Activated CD8-positive, alpha-beta memory T cell treated with anti-CD3 and anti-CD28 coated beads, Interleukin-2, amount 50 U/mL, for 24 hours (primary cell): ENCODE data around the gene PTAFR.

Experiments
- DNase-seq: peaks from one replicate; pipeline ENCODE4 v3.0.0-alpha.2; 2020; ENCODE audit errors: extremely low read depth

PTAFR gene

GRCh38 chr1:28178690-28179485, 2.4 kb upstream of the PTAFR start:
- no peak for DNase-seq

DNA sequence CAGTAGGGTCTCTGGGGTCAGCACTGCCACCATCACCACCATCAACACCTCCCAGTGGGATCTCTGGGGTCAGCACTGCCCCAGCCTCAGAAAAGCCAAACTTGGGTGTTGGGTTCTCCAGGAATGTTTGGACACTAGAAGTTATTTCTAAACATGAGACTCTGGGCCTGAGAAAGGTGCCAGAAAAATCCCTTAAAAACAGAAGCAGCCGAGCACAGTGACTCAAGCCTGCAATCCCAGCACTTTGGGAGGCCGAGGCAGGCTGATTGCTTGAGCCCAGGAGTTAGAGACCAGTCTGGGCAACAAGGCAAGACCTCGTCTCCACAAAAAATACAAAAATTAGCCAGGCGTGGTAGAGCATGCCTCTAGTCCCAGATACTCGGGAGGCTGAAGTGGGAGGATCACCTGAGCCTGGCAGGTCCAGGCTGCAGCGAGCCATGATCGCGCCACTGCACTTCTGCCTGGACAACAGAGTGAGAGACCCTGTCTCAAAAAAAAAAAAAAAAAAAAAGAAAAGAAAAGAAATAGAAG, 470 bp downstream of the PTAFR start:
- DNase-seq, result no peak

- no peak for DNase-seq
Observed at GRCh38 chr1:28173980-28174297, 2.6 kb downstream of the PTAFR start.

DNA sequence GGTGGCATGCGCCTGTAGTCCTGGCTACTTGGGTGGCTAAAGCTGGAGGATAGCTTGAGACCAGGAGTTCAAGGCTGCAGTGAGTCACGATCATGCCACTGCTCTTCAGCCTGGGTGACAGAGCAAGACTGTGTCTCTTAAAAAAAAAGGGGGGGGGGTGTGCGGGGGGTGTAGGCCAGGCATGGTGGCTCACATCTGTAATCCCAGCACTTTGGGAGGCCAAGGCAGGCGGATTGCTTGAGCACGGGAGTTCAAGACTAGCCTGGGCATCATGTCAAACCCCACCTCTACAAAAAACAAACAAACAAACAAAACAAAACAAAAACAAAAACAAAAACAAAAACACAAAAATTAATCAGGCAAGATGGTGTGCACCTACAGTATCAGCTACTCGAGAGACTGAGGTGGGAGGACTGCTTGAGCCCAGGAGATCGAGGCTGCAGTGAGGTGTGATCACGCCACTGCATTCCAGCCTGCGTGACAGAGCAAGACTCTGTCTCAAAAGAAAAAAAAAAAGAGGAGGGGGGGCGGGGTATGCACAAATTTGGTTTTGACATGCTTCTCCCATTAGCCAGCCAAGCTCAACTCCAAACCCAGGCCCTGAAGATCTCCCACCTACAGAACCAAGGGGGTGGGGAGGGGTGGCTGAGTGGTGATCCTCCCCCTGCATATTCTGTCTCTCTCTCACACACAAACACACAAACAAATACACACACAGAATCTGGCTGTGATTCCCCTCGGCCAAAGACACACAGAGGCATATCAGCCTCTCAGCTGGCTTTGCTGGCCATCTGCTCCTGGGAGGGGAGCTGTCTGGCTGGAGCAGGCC, 3.1 kb downstream of the PTAFR start:
- no peak for DNase-seq

DNA sequence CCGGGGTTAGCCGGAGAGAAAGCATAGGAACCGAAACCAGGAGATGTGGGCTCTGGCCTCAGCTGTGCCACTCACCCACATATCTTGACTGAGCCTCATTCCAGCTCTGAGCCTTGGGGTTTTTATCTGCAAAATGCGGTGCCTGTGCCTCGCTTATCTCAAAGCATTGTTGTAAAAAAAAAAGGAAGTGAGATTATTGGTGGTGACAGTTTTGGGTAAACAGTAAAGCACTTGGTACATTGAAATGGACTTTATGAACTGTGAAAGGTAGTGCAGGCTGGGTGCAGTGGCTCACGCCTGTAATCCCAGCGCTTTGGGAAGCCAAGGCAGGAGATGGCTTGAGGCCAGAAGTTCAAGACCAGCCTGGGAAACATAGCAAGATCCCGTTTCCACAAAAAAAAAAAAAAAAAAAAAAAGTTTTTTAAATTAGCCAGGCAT, 3.8 kb downstream of the PTAFR start:
- peak; percentile 9 for DNase-seq

- no peak for DNase-seq
Observed at GRCh38 chr1:28171246-28171645, 5.2 kb downstream of the PTAFR start.

GRCh38 chr1:28170001-28170596, 6.4 kb downstream of the PTAFR start:
- no peak for DNase-seq

DNA sequence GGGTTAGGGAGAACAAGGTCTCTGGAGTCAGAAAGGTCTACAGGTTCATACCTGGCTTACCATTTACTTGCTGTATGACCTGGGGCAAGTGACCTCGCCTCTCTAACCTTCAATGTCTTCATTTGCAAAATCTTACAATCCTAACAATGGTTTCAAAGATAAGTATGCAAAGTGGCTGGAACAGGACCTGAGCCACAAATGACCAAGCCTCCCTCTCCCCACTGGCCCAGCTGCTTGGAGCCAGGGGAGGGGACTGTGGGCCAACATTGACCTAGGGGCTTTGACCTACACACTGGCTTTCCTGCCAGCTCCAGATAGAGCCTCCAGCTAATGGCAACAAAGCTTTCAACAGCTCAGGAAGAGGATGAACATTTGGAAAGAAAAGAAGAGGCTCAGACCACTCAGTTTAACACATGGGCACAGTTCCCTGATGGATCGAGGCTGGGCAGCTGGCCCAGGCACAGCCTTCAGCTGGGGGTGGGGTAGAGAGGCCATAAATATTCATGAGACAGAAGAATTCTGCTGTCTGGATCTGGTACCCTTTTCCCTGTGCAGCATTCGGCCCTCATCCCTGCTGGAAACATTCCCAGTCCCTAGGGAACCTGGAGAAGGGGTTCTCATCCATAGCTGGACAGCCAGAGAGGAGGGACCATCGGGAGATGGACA, 12.9 kb downstream of the PTAFR start:
- no peak for DNase-seq

DNA sequence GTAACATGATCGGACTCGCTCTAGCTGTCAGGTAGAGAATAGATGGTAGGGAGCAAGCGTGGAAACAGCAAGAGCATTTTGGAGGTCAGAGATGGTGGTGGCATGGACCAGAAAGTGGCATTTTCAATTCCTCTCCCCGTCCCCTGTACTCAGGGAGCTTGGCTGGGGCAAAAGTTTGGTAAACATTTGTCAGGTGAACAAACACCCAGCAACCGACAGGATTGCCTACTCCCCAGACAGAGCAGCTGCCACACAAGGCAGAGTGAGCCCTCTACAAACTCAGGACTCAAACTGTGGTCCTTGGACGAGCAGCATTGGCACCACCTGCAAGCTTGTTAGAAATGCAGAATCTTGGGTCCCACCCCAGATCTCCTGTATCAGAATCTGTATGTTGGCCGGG, 14.3 kb downstream of the PTAFR start:
- no peak for DNase-seq

- no peak for DNase-seq
Observed at GRCh38 chr1:28161751-28162150, 14.7 kb downstream of the PTAFR start.

DNA sequence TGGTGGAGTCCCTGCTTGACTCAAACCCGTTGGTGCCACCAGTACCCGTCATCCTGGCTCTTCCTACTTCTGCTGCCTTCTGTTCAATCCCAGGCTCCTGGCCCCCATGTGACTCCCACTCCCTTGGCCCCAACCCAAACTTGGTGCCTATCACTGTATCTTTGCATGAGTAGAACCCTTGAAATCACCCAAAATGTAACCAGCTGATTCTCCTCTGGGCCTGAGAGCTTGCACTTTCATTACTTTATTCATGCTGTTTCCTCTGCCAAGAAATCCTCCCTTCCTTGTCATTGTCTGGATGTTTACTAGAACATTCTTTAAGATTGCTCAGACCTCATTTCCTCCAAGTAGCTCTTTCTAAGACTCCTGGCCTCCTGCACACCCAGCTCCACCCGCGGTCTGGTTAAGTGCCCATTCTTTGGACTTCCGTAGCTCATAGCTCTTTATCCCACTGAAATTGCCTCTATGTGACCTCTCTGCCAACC, 15.7 kb downstream of the PTAFR start:
- DNase-seq, result no peak

GRCh38 chr1:28159680-28160079, 16.8 kb downstream of the PTAFR start:
- no peak for DNase-seq

DNA sequence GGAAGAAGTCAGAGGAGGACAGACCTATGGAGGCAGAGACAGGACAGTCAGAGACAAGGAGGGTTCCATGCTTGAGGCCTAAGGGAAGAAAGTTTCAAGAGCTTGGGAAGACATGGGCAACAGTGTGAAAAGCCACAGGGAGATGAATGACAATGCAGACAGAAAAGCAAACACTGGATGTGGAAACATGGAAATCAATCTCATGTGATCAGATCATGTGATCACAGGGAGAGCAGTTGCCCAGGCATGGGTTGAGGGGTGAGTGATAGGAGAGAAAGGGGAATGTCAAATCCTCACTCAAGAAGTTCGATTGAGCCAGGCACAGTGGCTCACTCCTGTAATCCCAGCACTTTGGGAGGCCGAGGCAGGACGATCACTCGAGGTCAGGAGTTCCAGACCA, 17.2 kb downstream of the PTAFR start:
- no peak for DNase-seq

DNA sequence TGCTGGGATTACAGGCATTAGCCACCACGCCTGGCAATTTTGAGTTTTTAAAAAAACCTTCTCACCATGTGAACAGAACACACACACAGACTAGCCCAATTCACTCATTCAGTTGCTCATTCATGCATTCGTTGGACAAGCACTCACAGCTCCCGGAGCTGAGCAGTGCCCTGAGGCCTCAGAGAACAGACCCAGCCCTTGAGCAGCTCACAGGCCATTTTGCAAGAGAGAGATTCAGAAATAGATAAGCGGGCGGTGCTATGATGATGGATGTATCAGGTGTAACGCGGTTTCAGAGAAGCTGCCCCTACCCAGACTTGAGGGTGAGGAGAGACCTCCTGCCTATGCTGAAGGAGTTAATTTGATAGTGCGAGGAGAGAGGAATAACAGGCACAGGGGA, 18.6 kb downstream of the PTAFR start:
- no peak for DNase-seq

DNA sequence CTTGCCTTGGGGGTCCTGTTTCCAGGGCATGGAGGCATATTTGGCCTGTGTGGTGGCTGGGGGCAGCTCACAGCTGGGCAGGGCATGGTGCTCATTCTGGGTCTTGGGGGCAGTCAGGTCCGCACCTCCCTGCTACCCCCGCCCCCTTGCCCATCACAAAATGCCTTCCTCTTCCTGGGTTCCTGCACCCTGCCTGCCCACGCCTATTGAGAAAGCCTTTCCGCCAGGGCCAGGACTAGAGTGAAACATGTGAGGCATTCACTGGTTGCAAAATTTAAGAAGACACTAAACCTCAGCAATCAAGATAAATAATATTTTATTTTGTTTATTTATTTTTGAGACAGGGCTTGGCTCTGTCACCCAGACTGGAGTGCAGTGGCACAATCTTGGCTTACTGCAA, 19.7 kb downstream of the PTAFR start:
- DNase-seq, result no peak

GRCh38 chr1:28155628-28156027, 20.9 kb downstream of the PTAFR start:
- DNase-seq, result no peak

DNA sequence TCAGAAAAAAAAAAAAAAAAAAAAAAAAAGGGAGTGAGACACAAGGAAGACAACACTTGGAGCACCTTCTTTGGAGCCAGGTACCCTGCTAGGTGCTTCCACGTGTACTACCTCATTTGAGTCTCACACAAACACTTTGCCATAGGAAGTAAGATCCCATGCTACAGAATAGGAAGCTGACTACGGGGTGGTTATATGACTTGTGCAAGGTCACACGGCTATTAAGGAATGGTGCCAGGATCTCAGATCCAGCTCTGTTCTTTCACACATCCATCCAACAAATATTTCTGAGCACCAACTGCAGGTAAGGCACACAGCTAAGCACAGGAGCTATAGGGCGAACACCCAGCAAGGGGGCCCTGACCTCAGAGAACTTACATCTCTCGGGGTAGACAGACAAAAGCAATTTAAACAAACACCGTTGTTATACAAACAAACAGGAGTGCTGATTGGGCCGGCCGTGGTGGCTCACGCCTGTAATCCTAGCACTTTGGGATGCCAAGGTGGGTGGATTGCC, 22.4 kb downstream of the PTAFR start:
- no peak for DNase-seq

DNA sequence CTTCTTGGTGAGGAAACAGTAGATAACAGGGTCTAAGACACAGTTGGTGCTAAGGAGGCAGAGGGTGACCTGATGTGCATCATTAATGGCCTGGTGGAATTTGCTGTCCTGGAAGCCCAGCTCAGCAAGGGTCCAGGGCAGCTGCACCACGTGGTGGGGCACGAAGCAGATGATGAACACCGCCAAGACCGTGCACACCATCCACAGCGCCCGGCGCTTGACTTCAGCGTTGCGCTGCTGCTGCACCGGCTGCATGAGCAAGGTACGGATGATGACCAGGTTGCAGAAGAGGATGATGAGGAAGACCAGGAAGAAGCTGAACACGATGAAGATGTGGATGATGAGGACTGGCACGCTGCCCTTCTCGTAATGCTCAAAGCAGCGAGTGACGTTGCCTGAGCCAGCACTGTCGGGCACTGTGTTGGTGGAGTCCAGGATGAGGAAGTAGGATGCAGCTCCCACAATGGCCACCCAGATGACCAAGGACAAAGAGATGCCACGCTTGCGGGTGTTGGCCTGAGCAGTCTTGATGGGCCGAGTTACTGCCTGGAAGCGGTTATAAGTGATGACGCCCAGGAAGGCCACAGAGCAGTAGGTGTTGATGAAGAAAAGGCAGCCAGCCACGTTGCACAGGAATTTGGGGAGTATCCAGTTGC, 26.2 kb downstream of the PTAFR start:
- no peak for DNase-seq

DNA sequence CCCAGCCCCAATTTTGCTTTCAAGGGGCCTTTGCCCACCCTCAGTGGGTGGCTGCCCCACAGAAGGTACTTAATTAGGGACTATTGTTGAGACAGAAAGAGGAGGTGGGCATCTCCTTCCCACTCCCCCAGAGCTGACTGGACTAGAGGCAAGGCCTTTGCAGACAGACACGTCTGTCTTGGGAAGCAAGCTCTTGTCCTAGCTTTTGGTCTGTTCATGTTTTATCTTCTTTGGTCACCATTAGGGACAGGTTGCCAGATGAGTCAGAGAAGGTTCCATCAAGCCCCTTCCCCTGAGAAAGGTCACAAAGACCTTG, 27.7 kb downstream of the PTAFR start:
- DNase-seq, result no peak

DNA sequence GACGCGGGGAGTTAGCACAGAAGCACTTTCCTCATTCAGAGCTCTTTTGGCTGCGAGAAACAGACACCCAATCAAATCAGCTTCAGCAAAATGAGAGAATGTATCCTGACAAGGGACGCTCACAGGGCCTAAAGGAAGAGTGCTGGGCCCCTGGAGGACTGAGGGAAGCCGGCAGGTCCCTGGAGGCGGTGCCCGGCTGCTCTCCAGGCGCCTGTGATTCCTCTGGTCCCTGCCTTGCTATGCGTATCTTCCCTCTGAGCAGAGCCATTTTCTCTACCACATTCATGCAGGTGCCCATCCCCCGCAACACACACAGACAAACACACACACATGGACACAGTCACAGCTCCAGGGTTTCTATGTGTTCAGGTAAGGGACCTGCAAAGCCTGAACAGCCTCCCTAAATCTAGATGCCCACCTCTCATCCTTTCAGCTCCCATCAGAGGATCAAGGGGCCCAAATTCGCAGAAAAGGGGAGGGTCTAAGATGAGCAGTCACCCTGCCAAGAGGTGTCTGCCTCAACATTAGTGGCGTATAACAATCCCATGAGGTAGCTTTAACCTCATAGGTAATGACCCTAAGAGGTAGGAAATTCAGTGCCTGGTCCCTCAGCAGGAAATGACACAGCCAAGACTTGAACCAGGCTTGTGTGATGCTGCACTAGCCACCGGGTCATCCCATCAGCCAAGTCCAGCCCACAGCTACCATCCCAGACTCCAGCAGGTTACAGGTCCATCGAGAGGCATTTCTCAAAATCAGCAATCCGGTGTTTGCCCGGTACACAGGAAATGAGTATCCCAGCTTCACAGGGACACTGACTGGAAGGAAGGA, 29.0 kb downstream of the PTAFR start:
- DNase-seq, result no peak
